Skin epidermis (tissue), 12 donors: ENCODE results near the gene FAM72D.
"Not testable (repeated sequence)": the region's sequence is repeated elsewhere in the genome, so short reads cannot be mapped to it uniquely, and the experiment has no call there.

Experiments
- H3K27ac ChIP-seq, 21 experiments: fragments of 200-600 bp; sonication (generic) in 11 of 21; one replicate each; pipeline ENCODE4 v1.5.0; 2020; ENCODE audit warnings: mild to moderate bottlenecking in 3 of 21, inconsistent platforms in 2 of 21, moderate library complexity in 2 of 21
- H3K4me3 ChIP-seq, 7 experiments: fragments of 200-600 bp; sonication (generic) in 2 of 7; one replicate each; pipeline ENCODE4 v1.5.0; 2020; ENCODE audit warnings: inconsistent platforms in 2 of 7, mild to moderate bottlenecking in 2 of 7, moderate library complexity in 1 of 7

FAM72D gene

GRCh38 chr1:145095284-145096057 is at the start of gene FAM72D, which contains the start of gene SRGAP2B:
Gene FAM72D, plus strand, starts transcription at chr1:145095974. Its CDS starts 874 bp downstream, at chr1:145096848.
Gene SRGAP2B, minus strand, starts transcription at chr1:145095328. Its CDS starts 2,427 bp downstream, at chr1:145092901.
- Histone ChIP-seq H3K4me3 (peak within 1 kb of the TSS in 6 of 7 experiments; percentile 23 to 45 (median 37)), H3K27ac (peak within 1 kb of the TSS in 3 of 21 experiments; percentile 47 to 69 (median 60))

- H3K27ac ChIP-seq, H3K4me3 ChIP-seq: not testable (repeated sequence)
Measured at GRCh38 chr1:145047553-145047952, 48.2 kb upstream of the FAM72D start.

GRCh38 chr1:145048181-145048856 is 47.5 kb upstream of the FAM72D start:
- H3K27ac ChIP-seq, H3K4me3 ChIP-seq: not testable (repeated sequence)

- not testable (repeated sequence) for H3K4me3 ChIP-seq, H3K27ac ChIP-seq
Measured at GRCh38 chr1:145052019-145052776, 43.6 kb upstream of the FAM72D start.

- not testable (repeated sequence) for H3K27ac ChIP-seq
Measured at GRCh38 chr1:145053428-145053827, 42.3 kb upstream of the FAM72D start.

GRCh38 chr1:145055217-145055760 is 40.5 kb upstream of the FAM72D start:
- not testable (repeated sequence) for H3K27ac ChIP-seq, H3K4me3 ChIP-seq

More at GRCh38 chr1:145053428-145053827, 42.3 kb upstream of the FAM72D start:
- H3K4me3 ChIP-seq: not testable (repeated sequence)

- H3K27ac ChIP-seq: not testable (repeated sequence)
Measured at GRCh38 chr1:145058184-145058583, 37.6 kb upstream of the FAM72D start.

GRCh38 chr1:145063285-145063684 is 32.5 kb upstream of the FAM72D start:
- not testable (repeated sequence) for H3K27ac ChIP-seq, H3K4me3 ChIP-seq

More at GRCh38 chr1:145058184-145058583, 37.6 kb upstream of the FAM72D start:
- not testable (repeated sequence) for H3K4me3 ChIP-seq

- H3K4me3 ChIP-seq: not testable (repeated sequence)
Measured at GRCh38 chr1:145063941-145064648, 31.7 kb upstream of the FAM72D start.

GRCh38 chr1:145065194-145065826 is 30.5 kb upstream of the FAM72D start:
- H3K27ac ChIP-seq, H3K4me3 ChIP-seq: not testable (repeated sequence)

More at GRCh38 chr1:145063941-145064648, 31.7 kb upstream of the FAM72D start:
- not testable (repeated sequence) for H3K27ac ChIP-seq

GRCh38 chr1:145066486-145066885 is 29.3 kb upstream of the FAM72D start:
- H3K4me3 ChIP-seq, H3K27ac ChIP-seq: not testable (repeated sequence)

GRCh38 chr1:145071569-145071968 is 24.2 kb upstream of the FAM72D start:
- H3K27ac ChIP-seq, H3K4me3 ChIP-seq: not testable (repeated sequence)

GRCh38 chr1:145074021-145074559 is 21.7 kb upstream of the FAM72D start:
- H3K27ac ChIP-seq, H3K4me3 ChIP-seq: not testable (repeated sequence)

GRCh38 chr1:145076877-145077276 is 18.9 kb upstream of the FAM72D start:
- not testable (repeated sequence) for H3K4me3 ChIP-seq, H3K27ac ChIP-seq

- H3K27ac ChIP-seq, H3K4me3 ChIP-seq: not testable (repeated sequence)
Measured at GRCh38 chr1:145077872-145078786, 17.6 kb upstream of the FAM72D start.

- H3K4me3 ChIP-seq, H3K27ac ChIP-seq: not testable (repeated sequence)
Measured at GRCh38 chr1:145078787-145079370, 16.9 kb upstream of the FAM72D start.

- H3K4me3 ChIP-seq, H3K27ac ChIP-seq: not testable (repeated sequence)
Measured at GRCh38 chr1:145079737-145080136, 16.0 kb upstream of the FAM72D start.
